ENCODE results near the gene NSUN6. TPM values are rescaled to one million over a fixed set of nuclear protein-coding genes. Genes with fewer than 3 reads are reported as not detected.
A peak's percentile ranks its signal among the peaks of the same experiment; 100 is the strongest.

NSUN6 gene
- total RNA-seq, 4 donors from 2014 or later: 5.0 to 10.4 (median 5.7) TPM

DNA sequence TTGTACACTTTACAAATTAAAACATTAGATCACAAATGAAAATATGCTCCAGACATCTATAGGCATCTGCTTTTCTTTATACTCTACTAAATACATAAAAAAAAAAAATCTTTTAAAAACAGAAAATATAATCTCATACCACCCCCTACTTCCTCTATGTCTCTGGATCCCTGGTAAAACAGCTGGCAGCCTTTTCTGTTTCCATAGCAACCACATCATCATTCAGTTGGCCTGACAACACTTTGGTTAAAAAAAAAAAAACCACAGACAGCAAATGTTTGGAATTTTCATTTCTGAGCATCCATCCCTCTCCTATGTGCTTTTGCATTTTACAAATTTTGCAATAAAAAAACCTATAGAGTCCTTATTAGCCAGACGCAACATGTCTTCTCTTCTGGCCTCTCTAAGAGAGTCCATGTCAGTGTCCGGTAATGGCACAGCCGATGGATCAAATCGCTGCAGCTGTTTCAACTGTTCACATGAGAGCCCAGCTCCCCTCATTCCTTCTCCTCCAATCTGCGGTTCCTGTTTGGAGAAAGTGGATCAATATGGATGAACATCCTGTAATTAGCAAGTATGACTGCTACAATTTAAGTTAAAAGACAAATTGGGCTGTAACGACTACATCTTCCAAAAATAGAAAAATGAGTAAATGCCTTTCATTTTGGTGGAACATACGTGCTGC is 105.6 kb downstream of the NSUN6 start:
- H3K4me1 ChIP-seq: peaks cover 3 to 26% (median 15%) of the 10 kb centered on the region in 4 donors
- H3K36me3 ChIP-seq: peaks cover 0 to 19% (median 10%) of the 10 kb centered on the region in 4 donors
- no peak overlapping the region for H3K27ac ChIP-seq (replicated peaks in 1 of 4)
- 80% methylated on average over 7 of the region's 7 CpGs for WGBS
- H3K27me3 ChIP-seq: no peaks in the 10 kb centered on the region
- DNase-seq (ENCODE audit: extremely low spot score): no peak
- intact Hi-C loops (cut with DNase I): no loop called here
- no peaks in the 10 kb centered on the region for H3K9me3 ChIP-seq
- no peak overlapping the region for H3K4me3 ChIP-seq
- no peak for TF ChIP-seq CTCF (IDR thresholded peaks at IDR 0.05)

- Histone ChIP-seq H3K27me3 (no peaks in the 10 kb centered on the region), H3K9me3 (no peaks in the 10 kb centered on the region), H3K4me1 (peaks cover 3 to 26% (median 15%) of the 10 kb centered on the region in 4 donors), H3K36me3 (peaks cover 17 to 46% (median 35%) of the 10 kb centered on the region in 4 donors), H3K27ac (replicated peaks in 1 of 4) (peak overlapping the region in 2 of 4 donors; percentile 34 to 57), H3K4me3 (no peak overlapping the region)
- intact Hi-C loops (cut with DNase I): no loop called here
- TF ChIP-seq POLR2AphosphoS5 (IDR thresholded peaks at IDR 0.05) (peak in 1 of 2 donors; percentile 63), CTCF (IDR thresholded peaks at IDR 0.05) (no peak)
- no peak for DNase-seq (ENCODE audit: extremely low spot score)
These were observed 108.6 kb downstream of the NSUN6 start for GRCh38 chr10:18542832-18543231.

GRCh38 chr10:18540195-18540594 is 111.2 kb downstream of the NSUN6 start:
- Histone ChIP-seq H3K9me3 (no peaks in the 10 kb centered on the region), H3K4me1 (peaks cover 3 to 27% (median 21%) of the 10 kb centered on the region in 4 donors), H3K36me3 (peaks cover 19 to 65% (median 45%) of the 10 kb centered on the region in 4 donors), H3K4me3 (no peak overlapping the region), H3K27me3 (no peaks in the 10 kb centered on the region), H3K27ac (replicated peaks in 1 of 4) (no peak overlapping the region)
- intact Hi-C loops (cut with DNase I): no loop called here
- TF ChIP-seq CTCF (IDR thresholded peaks at IDR 0.05) (no peak), POLR2A (IDR thresholded peaks at IDR 0.05; ENCODE audit: low read depth) (no peak), POLR2AphosphoS5 (IDR thresholded peaks at IDR 0.05) (no peak)
- no peak for DNase-seq (ENCODE audit: extremely low spot score)

DNA sequence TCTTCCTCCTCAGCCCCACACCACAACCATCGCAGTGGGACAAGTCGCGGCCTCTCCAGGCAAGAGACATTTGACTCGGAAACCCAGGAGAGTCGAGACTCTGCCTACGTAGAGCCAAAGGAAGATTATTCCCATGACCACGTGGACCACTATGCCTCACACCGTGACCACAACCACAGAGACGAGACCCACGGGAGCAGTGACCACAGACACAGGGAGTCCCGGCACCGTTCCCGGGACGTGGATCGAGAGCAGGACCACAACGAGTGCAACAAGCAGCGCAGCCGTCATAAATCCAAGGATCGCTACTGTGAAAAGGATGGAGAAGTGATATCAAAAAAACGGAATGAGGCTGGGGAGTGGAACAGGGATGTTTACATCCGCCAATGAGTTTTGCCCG is 112.1 kb downstream of the NSUN6 start:
- Histone ChIP-seq H3K27ac (replicated peaks in 1 of 4) (no peak overlapping the region), H3K4me1 (peaks cover 3 to 27% (median 21%) of the 10 kb centered on the region in 4 donors), H3K9me3 (no peaks in the 10 kb centered on the region), H3K36me3 (peaks cover 19 to 71% (median 45%) of the 10 kb centered on the region in 4 donors), H3K4me3 (no peak overlapping the region), H3K27me3 (no peaks in the 10 kb centered on the region)
- intact Hi-C loops (cut with DNase I): no loop called here
- 89% methylated on average over 18 of the region's 22 CpGs for WGBS
- TF ChIP-seq POLR2A (IDR thresholded peaks at IDR 0.05; ENCODE audit: low read depth) (no peak), CTCF (IDR thresholded peaks at IDR 0.05) (no peak), POLR2AphosphoS5 (IDR thresholded peaks at IDR 0.05) (no peak), EP300 (IDR thresholded peaks at IDR 0.05) (no peak)
- DNase-seq (ENCODE audit: extremely low spot score): no peak

DNA sequence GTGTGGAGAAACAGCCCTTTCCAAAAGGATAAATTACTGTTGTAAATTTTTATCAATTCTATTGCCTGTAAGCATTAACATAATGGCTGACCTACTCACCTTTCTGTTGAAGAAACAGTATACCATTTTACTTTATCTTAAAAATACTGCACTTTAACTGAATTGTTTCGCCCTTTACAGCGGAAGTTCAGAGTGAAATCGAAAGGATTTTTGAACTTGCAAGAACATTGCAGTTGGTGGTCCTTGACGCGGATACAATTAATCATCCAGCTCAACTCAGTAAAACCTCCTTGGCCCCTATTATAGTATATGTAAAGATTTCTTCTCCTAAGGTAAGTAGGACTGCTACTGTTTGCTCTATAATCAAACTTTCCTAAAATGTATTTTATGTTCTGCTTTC is 117.5 kb downstream of the NSUN6 start:
- no peaks in the 10 kb centered on the region for H3K9me3 ChIP-seq
- 65% methylated on average over 5 of the region's 5 CpGs for WGBS
- peak overlapping the region in 3 of 4 donors; percentile 25 to 61 (median 48) for H3K27ac ChIP-seq (replicated peaks in 1 of 4)
- H3K27me3 ChIP-seq: no peaks in the 10 kb centered on the region
- DNase-seq (ENCODE audit: extremely low spot score): no peak
- H3K4me1 ChIP-seq: peaks cover 0 to 39% (median 31%) of the 10 kb centered on the region in 4 donors
- intact Hi-C loops (cut with DNase I): no loop called here
- no peak for TF ChIP-seq CTCF (IDR thresholded peaks at IDR 0.05)
- TF ChIP-seq POLR2AphosphoS5 (IDR thresholded peaks at IDR 0.05): no peak
- TF ChIP-seq EP300 (IDR thresholded peaks at IDR 0.05): no peak
- no peak for TF ChIP-seq POLR2A (IDR thresholded peaks at IDR 0.05; ENCODE audit: low read depth)
- peaks cover 10 to 43% (median 24%) of the 10 kb centered on the region in 4 donors for H3K36me3 ChIP-seq
- no peak overlapping the region for H3K4me3 ChIP-seq
